Stomach smooth muscle (tissue), 2 donors: ENCODE results near the gene OBP2A.

ENCODE experiments used
- H3K27ac ChIP-seq: one replicate; pipeline ENCODE4 v1.7.0; 2013; ENCODE audit warnings: mild to moderate bottlenecking, low read length, inconsistent platforms
- H3K27me3 ChIP-seq, 2 donors: one replicate each; pipeline ENCODE4 v1.7.0; 2013; ENCODE audit warnings: low read length in 2 of 2; ENCODE audit not compliant: insufficient read depth in 2 of 2, control insufficient read depth in 1 of 2
- H3K36me3 ChIP-seq, 2 donors: one replicate each; pipeline ENCODE4 v1.7.0; 2013; ENCODE audit warnings: low read length in 2 of 2; ENCODE audit not compliant: control insufficient read depth in 2 of 2, insufficient read depth in 2 of 2
- H3K4me1 ChIP-seq: one replicate; pipeline ENCODE4 v1.7.0; 2013; ENCODE audit warnings: low read length; ENCODE audit not compliant: control insufficient read depth, insufficient read depth
- H3K4me3 ChIP-seq, 2 donors: one replicate each; pipeline ENCODE4 v1.7.0; 2013; ENCODE audit warnings: low read length in 2 of 2
- H3K9ac ChIP-seq, 2 donors: one replicate each; pipeline ENCODE4 v1.7.0; 2013; ENCODE audit warnings: low read length in 2 of 2, mild to moderate bottlenecking in 1 of 2
- H3K9me3 ChIP-seq, 2 donors: one replicate each; pipeline ENCODE4 v1.7.0; 2013; ENCODE audit warnings: low read length in 2 of 2; ENCODE audit not compliant: control insufficient read depth in 2 of 2
- donor health status: healthy.
- donor health status: Pancreatic carcinoma.

Gene OBP2A

GRCh38 chr9:135570456-135570855 lies 24.5 kb downstream of the OBP2A start:
- Histone ChIP-seq H3K36me3 (no peaks in the 10 kb centered on the region), H3K27ac (no peak overlapping the region), H3K9me3 (peaks cover 2 to 13% of the 10 kb centered on the region in 2 donors), H3K9ac (no peak overlapping the region), H3K4me3 (no peak overlapping the region), H3K27me3 (peaks cover 8 to 11% of the 10 kb centered on the region in 2 donors), H3K4me1 (no peaks in the 10 kb centered on the region)

DNA sequence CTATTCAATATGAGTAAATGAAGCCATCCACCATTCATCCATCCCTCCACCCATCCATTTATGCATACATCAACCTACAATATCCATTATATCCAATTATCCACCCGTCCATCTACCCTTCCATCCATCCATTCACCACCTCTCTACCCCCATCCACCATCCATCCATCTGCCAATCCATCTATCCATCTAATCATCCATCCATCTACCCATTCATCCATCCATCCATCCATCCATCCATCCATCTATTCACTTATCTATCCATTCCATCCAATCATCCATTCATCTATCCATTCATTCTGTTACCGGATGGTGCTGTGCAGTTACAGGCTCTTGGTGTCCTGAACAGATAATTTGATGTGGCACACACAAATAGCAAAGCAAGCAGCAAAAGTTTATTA lies 26.3 kb downstream of the OBP2A start:
- Histone ChIP-seq H3K4me1 (no peaks in the 10 kb centered on the region), H3K9ac (no peak overlapping the region), H3K27ac (no peak overlapping the region), H3K27me3 (peaks cover 3 to 9% of the 10 kb centered on the region in 2 donors), H3K36me3 (no peaks in the 10 kb centered on the region), H3K9me3 (peaks cover 2 to 13% of the 10 kb centered on the region in 2 donors), H3K4me3 (no peak overlapping the region)

DNA sequence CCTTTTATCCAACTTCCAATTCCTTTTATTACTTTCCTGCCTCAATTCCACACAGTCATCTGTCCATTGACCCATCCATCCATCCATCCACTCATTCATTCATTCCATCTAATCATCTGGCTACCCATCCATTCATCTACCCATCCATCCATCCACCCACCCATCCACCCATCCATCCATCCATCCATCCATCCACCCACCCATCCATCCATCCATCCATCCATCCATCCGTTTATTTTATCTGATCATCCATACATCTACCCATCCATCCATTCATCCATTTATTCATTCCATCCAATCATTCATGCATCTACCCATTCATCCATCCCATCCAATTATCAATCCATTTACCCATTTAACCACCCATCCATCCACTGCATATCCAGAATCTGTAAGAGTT lies 27.2 kb downstream of the OBP2A start:
- H3K4me1 ChIP-seq, result no peaks in the 10 kb centered on the region
- peaks cover 2 to 13% of the 10 kb centered on the region in 2 donors for H3K9me3 ChIP-seq
- H3K36me3 ChIP-seq, result no peaks in the 10 kb centered on the region
- no peak overlapping the region for H3K9ac ChIP-seq
- no peak overlapping the region for H3K27ac ChIP-seq
- no peak overlapping the region for H3K4me3 ChIP-seq
- peaks cover 3 to 8% of the 10 kb centered on the region in 2 donors for H3K27me3 ChIP-seq

GRCh38 chr9:135574331-135574730 lies 28.4 kb downstream of the OBP2A start:
- Histone ChIP-seq H3K27ac (no peak overlapping the region), H3K9me3 (peaks cover 2 to 8% of the 10 kb centered on the region in 2 donors), H3K4me3 (no peak overlapping the region), H3K9ac (no peak overlapping the region), H3K27me3 (peaks cover 3 to 6% of the 10 kb centered on the region in 2 donors), H3K36me3 (no peaks in the 10 kb centered on the region), H3K4me1 (no peaks in the 10 kb centered on the region)

DNA sequence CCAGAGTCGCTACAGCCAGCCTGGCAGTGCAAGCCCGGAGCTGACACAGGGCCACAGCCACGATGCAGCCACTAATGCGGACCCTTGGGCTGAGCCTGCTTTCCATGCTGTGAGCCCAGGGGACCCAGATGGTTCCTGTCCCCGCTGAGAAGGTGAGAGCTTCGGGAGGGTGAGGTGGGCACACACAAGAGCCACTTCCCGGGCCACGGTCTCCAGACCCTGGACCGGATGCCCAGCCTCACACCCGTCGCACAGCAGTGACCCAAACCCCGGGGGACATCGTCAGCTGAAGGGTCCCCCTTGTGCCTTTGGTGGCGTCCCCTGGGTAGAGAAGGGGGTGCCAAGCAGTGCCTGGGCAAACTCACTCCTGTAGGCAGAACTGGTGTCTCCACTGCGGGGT lies 29.0 kb downstream of the OBP2A start:
- Histone ChIP-seq H3K27ac (no peak overlapping the region), H3K36me3 (no peaks in the 10 kb centered on the region)

DNA sequence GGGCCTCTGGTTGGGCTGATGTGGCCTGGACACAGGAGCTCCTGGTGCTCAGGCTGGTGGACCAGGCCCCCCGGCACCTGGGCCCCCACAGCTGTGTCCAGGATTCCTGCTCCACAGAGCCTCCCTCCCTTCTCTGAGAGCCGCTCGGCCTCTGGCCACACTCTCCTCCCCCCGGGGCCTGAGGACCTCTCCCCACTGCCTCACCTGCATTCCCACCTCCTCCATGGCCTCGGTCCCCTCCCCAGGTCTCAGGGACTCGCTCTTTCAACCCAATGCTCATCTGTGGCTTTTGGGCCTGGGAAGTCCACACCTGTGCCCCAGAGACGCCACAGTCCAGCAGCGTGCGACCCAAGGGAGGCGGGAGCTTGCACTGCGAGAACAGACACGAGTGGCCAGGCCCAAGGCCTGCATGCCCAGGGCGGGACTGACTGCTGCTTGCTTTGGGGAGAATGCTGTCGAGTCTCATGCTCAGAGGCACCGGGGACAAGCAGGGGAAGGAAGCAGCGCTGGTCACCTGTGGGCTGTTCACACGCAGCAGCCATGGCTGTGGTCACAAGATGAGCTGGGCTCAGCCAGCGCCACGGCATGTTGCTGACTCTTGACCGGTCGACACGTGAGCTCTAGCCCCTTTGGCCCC lies 30.2 kb downstream of the OBP2A start:
- H3K9ac ChIP-seq, result no peak overlapping the region
- no peaks in the 10 kb centered on the region for H3K36me3 ChIP-seq
- no peak overlapping the region for H3K27ac ChIP-seq
- H3K9me3 ChIP-seq, result peaks cover 2 to 4% of the 10 kb centered on the region in 2 donors
- peaks cover 3 to 8% of the 10 kb centered on the region in 2 donors for H3K27me3 ChIP-seq
- H3K4me1 ChIP-seq, result no peaks in the 10 kb centered on the region
- no peak overlapping the region for H3K4me3 ChIP-seq

More for the DNA sequence above, 29.0 kb downstream of the OBP2A start:
- Histone ChIP-seq H3K4me1 (no peaks in the 10 kb centered on the region), H3K27me3 (peaks cover 3 to 8% of the 10 kb centered on the region in 2 donors), H3K4me3 (no peak overlapping the region), H3K9me3 (peaks cover 2 to 4% of the 10 kb centered on the region in 2 donors), H3K9ac (no peak overlapping the region)

GRCh38 chr9:135577256-135577655 lies 31.3 kb downstream of the OBP2A start:
- no peak overlapping the region for H3K4me3 ChIP-seq
- H3K4me1 ChIP-seq, result no peaks in the 10 kb centered on the region
- H3K9ac ChIP-seq, result no peak overlapping the region
- no peak overlapping the region for H3K27ac ChIP-seq
- peaks cover 3 to 12% of the 10 kb centered on the region in 2 donors for H3K27me3 ChIP-seq
- H3K36me3 ChIP-seq, result no peaks in the 10 kb centered on the region
- H3K9me3 ChIP-seq, result no peaks in the 10 kb centered on the region

DNA sequence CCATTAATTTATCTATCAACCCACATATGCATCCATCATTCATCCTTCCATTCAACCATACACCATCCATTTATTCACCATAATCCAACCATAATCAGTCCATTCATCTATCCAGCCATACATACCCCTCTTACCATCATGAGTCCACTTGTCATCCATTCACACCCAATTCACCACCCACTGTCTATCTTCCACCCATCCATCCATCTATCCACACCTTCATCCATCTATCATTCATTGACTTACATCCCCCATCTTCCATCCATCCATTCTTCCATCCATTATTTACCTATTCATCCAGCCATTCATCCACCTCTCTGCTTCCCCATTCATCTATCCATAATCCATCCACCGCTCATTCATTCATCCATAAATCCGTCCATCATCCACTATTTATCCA lies 33.4 kb downstream of the OBP2A start:
- no peaks in the 10 kb centered on the region for H3K4me1 ChIP-seq
- no peaks in the 10 kb centered on the region for H3K9me3 ChIP-seq
- H3K27ac ChIP-seq, result no peak overlapping the region
- no peak overlapping the region for H3K4me3 ChIP-seq
- H3K36me3 ChIP-seq, result no peaks in the 10 kb centered on the region
- no peak overlapping the region for H3K9ac ChIP-seq
- H3K27me3 ChIP-seq, result peaks cover under 1 to 11% of the 10 kb centered on the region in 2 donors

- Histone ChIP-seq H3K4me3 (no peak overlapping the region), H3K4me1 (no peaks in the 10 kb centered on the region), H3K27ac (no peak overlapping the region), H3K9ac (no peak overlapping the region), H3K9me3 (no peaks in the 10 kb centered on the region), H3K27me3 (peaks cover 0 to 13% of the 10 kb centered on the region in 2 donors), H3K36me3 (no peaks in the 10 kb centered on the region)
Observed at GRCh38 chr9:135579889-135580660, 34.1 kb downstream of the OBP2A start.

DNA sequence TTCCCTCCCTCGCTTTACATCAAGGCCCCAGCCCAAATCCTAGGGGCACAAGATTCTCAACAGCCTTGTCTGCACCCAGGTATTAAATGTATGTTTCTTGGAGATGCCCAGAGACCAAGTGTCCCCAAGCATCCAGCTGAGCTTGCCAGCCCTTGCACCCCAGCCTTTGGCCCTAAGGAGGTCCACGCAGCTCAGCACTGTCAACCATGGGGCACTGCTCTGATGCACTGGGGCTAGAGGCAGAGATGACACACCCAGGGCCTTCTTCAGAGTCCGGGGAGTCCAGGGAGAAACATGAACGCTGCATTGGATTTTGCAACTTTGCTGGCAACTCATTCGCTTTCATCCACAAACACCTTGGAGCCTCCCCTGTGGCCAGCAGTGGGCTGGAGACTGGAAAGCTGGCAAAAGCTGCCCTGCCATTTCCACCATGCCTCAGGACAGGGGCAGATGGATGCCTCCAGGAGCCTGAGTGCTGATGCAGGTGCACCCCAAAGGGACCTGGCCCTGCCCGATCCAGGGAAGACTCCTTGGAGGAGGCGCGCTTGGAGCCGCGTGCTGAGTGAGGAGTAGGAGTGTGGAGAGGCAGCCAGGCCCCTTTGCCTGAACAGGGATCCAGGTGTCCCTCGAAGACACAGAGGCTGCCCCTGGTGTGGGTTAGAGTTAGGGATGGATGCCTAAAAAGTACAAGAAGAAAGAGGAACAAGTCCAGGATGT lies 34.9 kb downstream of the OBP2A start:
- Histone ChIP-seq H3K9ac (no peak overlapping the region), H3K27ac (no peak overlapping the region), H3K9me3 (no peaks in the 10 kb centered on the region), H3K36me3 (no peaks in the 10 kb centered on the region), H3K4me1 (no peaks in the 10 kb centered on the region), H3K4me3 (no peak overlapping the region), H3K27me3 (peaks cover 0 to 13% of the 10 kb centered on the region in 2 donors)
